ENCODE measurements around the gene SOX6.
"Not testable (repeated sequence)": the region's sequence is repeated elsewhere in the genome, so short reads cannot be mapped to it uniquely, and the experiment has no call there.

The SOX6 gene

GRCh38 chr11:16081382-16082094, 274.8 kb downstream of the SOX6 start:
- H3K4me3 ChIP-seq (ENCODE audit: low read depth, low read length), result no peak overlapping the region

GRCh38 chr11:16080688-16081381, 275.5 kb downstream of the SOX6 start:
- Histone ChIP-seq H3K4me3 (ENCODE audit: low read depth, low read length) (no peak overlapping the region), H3K36me3 (ENCODE audit: control insufficient read depth, insufficient read depth, low read length) (no peaks in the 10 kb centered on the region), H3K27ac (ENCODE audit: low read depth, low read length) (no peak overlapping the region), H3K4me1 (ENCODE audit: control insufficient read depth, insufficient read depth, low read length) (no peaks in the 10 kb centered on the region), H3K27me3 (ENCODE audit: control insufficient read depth, insufficient read depth, low read length) (no peaks in the 10 kb centered on the region), H3K9ac (ENCODE audit: low read length) (no peak overlapping the region), H3K9me3 (ENCODE audit: control insufficient read depth, insufficient read depth, low read depth, low read length) (no peaks in the 10 kb centered on the region; the same call in 1 of the 2 replicates)

More at GRCh38 chr11:16081382-16082094, 274.8 kb downstream of the SOX6 start:
- no peak overlapping the region for H3K27ac ChIP-seq (ENCODE audit: low read depth, low read length)
- H3K36me3 ChIP-seq (ENCODE audit: control insufficient read depth, insufficient read depth, low read length), result no peaks in the 10 kb centered on the region
- no peak overlapping the region for H3K9ac ChIP-seq (ENCODE audit: low read length)
- H3K4me1 ChIP-seq (ENCODE audit: control insufficient read depth, insufficient read depth, low read length), result no peaks in the 10 kb centered on the region
- no peaks in the 10 kb centered on the region; the same call in 1 of the 2 replicates for H3K9me3 ChIP-seq (ENCODE audit: control insufficient read depth, insufficient read depth, low read depth, low read length)
- H3K27me3 ChIP-seq (ENCODE audit: control insufficient read depth, insufficient read depth, low read length), result no peaks in the 10 kb centered on the region

- no peaks in the 10 kb centered on the region for H3K4me1 ChIP-seq (ENCODE audit: control insufficient read depth, insufficient read depth, low read length)
- H3K9ac ChIP-seq (ENCODE audit: low read length), result no peak overlapping the region
- no peaks in the 10 kb centered on the region for H3K36me3 ChIP-seq (ENCODE audit: control insufficient read depth, insufficient read depth, low read length)
- H3K9me3 ChIP-seq (ENCODE audit: control insufficient read depth, insufficient read depth, low read depth, low read length), result peaks cover 7% of the 10 kb centered on the region; the same call in 1 of the 2 replicates
- no peak overlapping the region for H3K27ac ChIP-seq (ENCODE audit: low read depth, low read length)
- no peaks in the 10 kb centered on the region for H3K27me3 ChIP-seq (ENCODE audit: control insufficient read depth, insufficient read depth, low read length)
- no peak overlapping the region for H3K4me3 ChIP-seq (ENCODE audit: low read depth, low read length)
These were observed 277.4 kb downstream of the SOX6 start for GRCh38 chr11:16078936-16079335.

- Histone ChIP-seq H3K27me3 (ENCODE audit: control insufficient read depth, insufficient read depth, low read length) (no peaks in the 10 kb centered on the region; the same call in 1 of the 2 replicates), H3K36me3 (ENCODE audit: control insufficient read depth, insufficient read depth, low read length) (no peaks in the 10 kb centered on the region), H3K4me1 (ENCODE audit: control insufficient read depth, insufficient read depth, low read length) (no peaks in the 10 kb centered on the region), H3K9ac (ENCODE audit: low read length) (no peak overlapping the region), H3K4me3 (ENCODE audit: low read depth, low read length) (no peak overlapping the region), H3K27ac (ENCODE audit: low read depth, low read length) (no peak overlapping the region), H3K9me3 (ENCODE audit: control insufficient read depth, insufficient read depth, low read depth, low read length) (peaks cover 7% of the 10 kb centered on the region; the same call in 1 of the 2 replicates)
These were observed 285.8 kb downstream of the SOX6 start for GRCh38 chr11:16070573-16070972.

GRCh38 chr11:16067268-16067667, 289.1 kb downstream of the SOX6 start:
- not testable (repeated sequence) for H3K27me3 ChIP-seq (ENCODE audit: control insufficient read depth, insufficient read depth, low read length); H3K4me3 ChIP-seq (ENCODE audit: low read depth, low read length); H3K9ac ChIP-seq (ENCODE audit: low read length); H3K4me1 ChIP-seq (ENCODE audit: control insufficient read depth, insufficient read depth, low read length); H3K36me3 ChIP-seq (ENCODE audit: control insufficient read depth, insufficient read depth, low read length); H3K9me3 ChIP-seq (ENCODE audit: control insufficient read depth, insufficient read depth, low read depth, low read length); H3K27ac ChIP-seq (ENCODE audit: low read depth, low read length)

- H3K27ac ChIP-seq (ENCODE audit: low read depth, low read length), result no peak overlapping the region
- no peak overlapping the region for H3K4me3 ChIP-seq (ENCODE audit: low read depth, low read length)
- H3K27me3 ChIP-seq (ENCODE audit: control insufficient read depth, insufficient read depth, low read length), result no peaks in the 10 kb centered on the region
- no peak overlapping the region for H3K9ac ChIP-seq (ENCODE audit: low read length)
- no peaks in the 10 kb centered on the region for H3K36me3 ChIP-seq (ENCODE audit: control insufficient read depth, insufficient read depth, low read length)
- H3K4me1 ChIP-seq (ENCODE audit: control insufficient read depth, insufficient read depth, low read length), result no peaks in the 10 kb centered on the region
- H3K9me3 ChIP-seq (ENCODE audit: control insufficient read depth, insufficient read depth, low read depth, low read length), result 0 out of 2 replicates have a peak, but pooled peaks cover 3% of the 10 kb centered on the region
These were observed 297.0 kb downstream of the SOX6 start for GRCh38 chr11:16059332-16059731.

- H3K4me1 ChIP-seq (ENCODE audit: control insufficient read depth, insufficient read depth, low read length), result no peaks in the 10 kb centered on the region
- 0 out of 2 replicates have a peak, but pooled peaks cover 3% of the 10 kb centered on the region for H3K9me3 ChIP-seq (ENCODE audit: control insufficient read depth, insufficient read depth, low read depth, low read length)
- H3K36me3 ChIP-seq (ENCODE audit: control insufficient read depth, insufficient read depth, low read length), result no peaks in the 10 kb centered on the region
- H3K4me3 ChIP-seq (ENCODE audit: low read depth, low read length), result no peak overlapping the region
- no peaks in the 10 kb centered on the region for H3K27me3 ChIP-seq (ENCODE audit: control insufficient read depth, insufficient read depth, low read length)
- no peak overlapping the region for H3K27ac ChIP-seq (ENCODE audit: low read depth, low read length)
- no peak overlapping the region for H3K9ac ChIP-seq (ENCODE audit: low read length)
These were observed 297.7 kb downstream of the SOX6 start for GRCh38 chr11:16058671-16059070.

- no peak overlapping the region for H3K9ac ChIP-seq (ENCODE audit: low read length)
- H3K9me3 ChIP-seq (ENCODE audit: control insufficient read depth, insufficient read depth, low read depth, low read length), result no peaks in the 10 kb centered on the region
- H3K4me1 ChIP-seq (ENCODE audit: control insufficient read depth, insufficient read depth, low read length), result peaks cover 5% of the 10 kb centered on the region
- H3K4me3 ChIP-seq (ENCODE audit: low read depth, low read length), result no peak overlapping the region
- H3K27ac ChIP-seq (ENCODE audit: low read depth, low read length), result no peak overlapping the region
- H3K27me3 ChIP-seq (ENCODE audit: control insufficient read depth, insufficient read depth, low read length), result no peaks in the 10 kb centered on the region
- no peaks in the 10 kb centered on the region for H3K36me3 ChIP-seq (ENCODE audit: control insufficient read depth, insufficient read depth, low read length)
These were observed 303.6 kb downstream of the SOX6 start for GRCh38 chr11:16052750-16053149.

GRCh38 chr11:16049611-16050010, 306.7 kb downstream of the SOX6 start:
- Histone ChIP-seq H3K9ac (ENCODE audit: low read length) (no peak overlapping the region), H3K4me3 (ENCODE audit: low read depth, low read length) (no peak overlapping the region), H3K4me1 (ENCODE audit: control insufficient read depth, insufficient read depth, low read length) (peaks cover 20% of the 10 kb centered on the region), H3K36me3 (ENCODE audit: control insufficient read depth, insufficient read depth, low read length) (no peaks in the 10 kb centered on the region), H3K9me3 (ENCODE audit: control insufficient read depth, insufficient read depth, low read depth, low read length) (no peaks in the 10 kb centered on the region), H3K27me3 (ENCODE audit: control insufficient read depth, insufficient read depth, low read length) (no peaks in the 10 kb centered on the region), H3K27ac (ENCODE audit: low read depth, low read length) (no peak overlapping the region)

- Histone ChIP-seq H3K9ac (ENCODE audit: low read length) (no peak overlapping the region), H3K4me1 (ENCODE audit: control insufficient read depth, insufficient read depth, low read length) (peaks cover 20% of the 10 kb centered on the region), H3K9me3 (ENCODE audit: control insufficient read depth, insufficient read depth, low read depth, low read length) (no peaks in the 10 kb centered on the region), H3K27me3 (ENCODE audit: control insufficient read depth, insufficient read depth, low read length) (no peaks in the 10 kb centered on the region), H3K36me3 (ENCODE audit: control insufficient read depth, insufficient read depth, low read length) (no peaks in the 10 kb centered on the region), H3K4me3 (ENCODE audit: low read depth, low read length) (no peak overlapping the region), H3K27ac (ENCODE audit: low read depth, low read length) (no peak overlapping the region)
These were observed 309.3 kb downstream of the SOX6 start for GRCh38 chr11:16047073-16047472.

- Histone ChIP-seq H3K27ac (ENCODE audit: low read depth, low read length) (no peak overlapping the region), H3K4me1 (ENCODE audit: control insufficient read depth, insufficient read depth, low read length) (peaks cover 15% of the 10 kb centered on the region), H3K4me3 (ENCODE audit: low read depth, low read length) (no peak overlapping the region), H3K9me3 (ENCODE audit: control insufficient read depth, insufficient read depth, low read depth, low read length) (no peaks in the 10 kb centered on the region), H3K27me3 (ENCODE audit: control insufficient read depth, insufficient read depth, low read length) (no peaks in the 10 kb centered on the region), H3K9ac (ENCODE audit: low read length) (no peak overlapping the region), H3K36me3 (ENCODE audit: control insufficient read depth, insufficient read depth, low read length) (no peaks in the 10 kb centered on the region)
These were observed 312.7 kb downstream of the SOX6 start for GRCh38 chr11:16043617-16044016.

Measured in HUES6 (cell line).